Measurements from ENCODE around the gene ZC3H18. TPM values are rescaled to one million over a fixed set of nuclear protein-coding genes. Genes with fewer than 3 reads are reported as not detected.

Gene ZC3H18
- total RNA-seq, 6 experiments from 2014 or later: 8.7 to 22.8 (median 16.4) TPM

DNA sequence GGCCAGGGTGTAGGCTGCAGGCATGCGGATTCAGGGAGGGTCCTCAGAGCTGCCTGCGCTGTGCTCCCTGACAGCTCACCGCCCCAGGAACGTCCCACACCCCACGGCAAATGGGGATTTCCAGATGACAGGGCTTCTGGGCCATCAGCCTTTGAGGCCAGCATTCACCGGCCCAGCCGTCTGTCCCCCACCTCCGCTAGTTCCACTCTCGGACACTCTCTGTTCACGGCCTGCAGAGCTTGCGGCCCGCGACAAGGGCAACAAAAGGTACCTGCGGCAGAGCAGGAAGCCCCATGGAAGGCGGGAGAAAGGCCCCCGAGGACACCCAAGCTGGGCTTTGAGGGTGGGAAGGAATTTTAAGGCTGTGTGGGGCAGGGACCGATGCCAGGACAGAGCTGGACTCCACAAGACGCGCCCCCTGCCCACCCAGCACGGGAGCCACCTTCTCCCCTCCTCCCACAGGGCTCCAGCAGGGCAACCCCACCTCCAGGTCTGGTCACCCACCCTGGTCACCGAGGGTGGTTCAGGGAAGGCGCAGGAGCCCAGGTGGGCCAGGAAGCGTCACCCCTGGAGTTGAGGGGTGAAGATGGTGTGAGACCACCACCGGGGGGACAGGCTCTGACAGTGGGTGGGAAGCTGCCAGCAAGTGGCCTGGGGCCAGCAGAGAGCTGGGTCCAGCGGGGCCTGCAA lies 86.2 kb downstream of the ZC3H18 start:
- intact Hi-C loops (cut with DNase I): no loop called here
- TF ChIP-seq, protein P1, sequence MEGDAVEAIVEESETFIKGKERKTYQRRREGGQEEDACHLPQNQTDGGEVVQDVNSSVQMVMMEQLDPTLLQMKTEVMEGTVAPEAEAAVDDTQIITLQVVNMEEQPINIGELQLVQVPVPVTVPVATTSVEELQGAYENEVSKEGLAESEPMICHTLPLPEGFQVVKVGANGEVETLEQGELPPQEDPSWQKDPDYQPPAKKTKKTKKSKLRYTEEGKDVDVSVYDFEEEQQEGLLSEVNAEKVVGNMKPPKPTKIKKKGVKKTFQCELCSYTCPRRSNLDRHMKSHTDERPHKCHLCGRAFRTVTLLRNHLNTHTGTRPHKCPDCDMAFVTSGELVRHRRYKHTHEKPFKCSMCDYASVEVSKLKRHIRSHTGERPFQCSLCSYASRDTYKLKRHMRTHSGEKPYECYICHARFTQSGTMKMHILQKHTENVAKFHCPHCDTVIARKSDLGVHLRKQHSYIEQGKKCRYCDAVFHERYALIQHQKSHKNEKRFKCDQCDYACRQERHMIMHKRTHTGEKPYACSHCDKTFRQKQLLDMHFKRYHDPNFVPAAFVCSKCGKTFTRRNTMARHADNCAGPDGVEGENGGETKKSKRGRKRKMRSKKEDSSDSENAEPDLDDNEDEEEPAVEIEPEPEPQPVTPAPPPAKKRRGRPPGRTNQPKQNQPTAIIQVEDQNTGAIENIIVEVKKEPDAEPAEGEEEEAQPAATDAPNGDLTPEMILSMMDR (IDR thresholded peaks at IDR 0.05): no peak
- TF ChIP-seq POLR2A (IDR thresholded peaks at IDR 0.05): no peak
- no peaks in the 10 kb centered on the region for H3K9me3 ChIP-seq
- DNase-seq (no peak), ATAC-seq (no peak)
- peaks cover 0 to 36% (median 0%) of the 10 kb centered on the region in 4 donors for H3K36me3 ChIP-seq
- peaks cover 0 to 6% (median 0%) of the 10 kb centered on the region in 4 donors for H3K4me1 ChIP-seq
- H3K4me3 ChIP-seq: no peak overlapping the region
- no peak overlapping the region for H3K27ac ChIP-seq
- 71% methylated on average over 4 of the region's 25 CpGs for WGBS (ENCODE audit: insufficient coverage, low coverage, low lambda C conversion rate, missing lambda C conversion rate)
- H3K27me3 ChIP-seq: no peaks in the 10 kb centered on the region

DNA sequence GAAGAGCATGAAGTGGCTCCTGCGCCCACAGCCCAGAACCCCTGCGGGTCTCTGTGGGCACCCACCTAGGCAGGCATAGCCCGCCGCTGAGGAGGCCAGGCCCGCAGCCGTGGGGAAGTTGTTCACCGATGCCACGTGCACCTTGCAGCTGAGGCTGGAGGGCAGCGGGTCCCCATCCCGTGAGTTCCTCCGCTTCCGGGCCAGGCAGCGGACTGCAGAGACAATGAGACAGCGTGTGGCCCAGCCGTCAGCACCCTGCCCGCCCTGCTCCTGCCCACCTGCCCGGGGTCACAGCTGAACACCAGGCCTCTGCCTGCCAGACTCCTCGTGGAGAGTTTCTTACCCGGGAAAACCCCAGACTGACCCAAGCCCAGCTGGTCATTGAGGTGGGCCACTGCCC lies 87.2 kb downstream of the ZC3H18 start:
- no peaks in the 10 kb centered on the region for H3K27me3 ChIP-seq
- no peaks in the 10 kb centered on the region for H3K9me3 ChIP-seq
- TF ChIP-seq, protein P1 (IDR thresholded peaks at IDR 0.05): no peak
- TF ChIP-seq POLR2A (IDR thresholded peaks at IDR 0.05): no peak
- no CpG with 5 or more reads among the region's 19 CpGs for WGBS (ENCODE audit: insufficient coverage, low coverage, low lambda C conversion rate, missing lambda C conversion rate)
- intact Hi-C loops (cut with DNase I): no loop called here
- H3K4me1 ChIP-seq: peaks cover 0 to 8% (median 0%) of the 10 kb centered on the region in 4 donors
- ATAC-seq (no peak), DNase-seq (no peak)
- peaks cover 0 to 36% (median 0%) of the 10 kb centered on the region in 4 donors for H3K36me3 ChIP-seq
- H3K4me3 ChIP-seq: no peak overlapping the region
- no peak overlapping the region for H3K27ac ChIP-seq

DNA sequence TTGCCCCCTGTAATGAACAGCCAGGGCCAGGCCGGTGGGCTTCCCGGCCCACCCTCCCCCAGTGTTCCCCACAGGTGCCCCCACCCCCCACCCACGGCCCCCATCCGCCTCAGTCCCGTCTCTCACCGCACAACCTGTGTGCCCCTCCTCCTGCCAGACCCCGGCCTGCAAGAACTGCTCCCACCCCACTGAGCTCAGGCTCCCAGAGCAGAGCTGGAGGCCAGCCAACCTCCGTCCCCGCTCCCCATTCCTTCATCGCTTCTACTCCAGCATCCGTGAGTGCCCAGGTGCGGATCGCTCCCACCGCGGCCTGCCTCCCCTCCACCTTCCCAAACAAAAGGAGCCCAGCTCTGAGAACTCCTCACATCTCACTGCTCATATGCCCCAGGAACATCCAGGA lies 88.5 kb downstream of the ZC3H18 start:
- H3K4me1 ChIP-seq: peaks cover 0 to 8% (median 0%) of the 10 kb centered on the region in 4 donors
- no peaks in the 10 kb centered on the region for H3K27me3 ChIP-seq
- intact Hi-C loops (cut with DNase I): no loop called here
- WGBS (ENCODE audit: insufficient coverage, low coverage, low lambda C conversion rate, missing lambda C conversion rate): 93% methylated on average over 10 of the region's 15 CpGs
- no peak overlapping the region for H3K4me3 ChIP-seq
- ATAC-seq (no peak), DNase-seq (no peak)
- no peaks in the 10 kb centered on the region for H3K9me3 ChIP-seq
- H3K36me3 ChIP-seq: peaks cover 0 to 27% (median 0%) of the 10 kb centered on the region in 4 donors
- TF ChIP-seq POLR2A (IDR thresholded peaks at IDR 0.05): no peak
- TF ChIP-seq, protein P1 (IDR thresholded peaks at IDR 0.05): no peak
- no peak overlapping the region for H3K27ac ChIP-seq

DNA sequence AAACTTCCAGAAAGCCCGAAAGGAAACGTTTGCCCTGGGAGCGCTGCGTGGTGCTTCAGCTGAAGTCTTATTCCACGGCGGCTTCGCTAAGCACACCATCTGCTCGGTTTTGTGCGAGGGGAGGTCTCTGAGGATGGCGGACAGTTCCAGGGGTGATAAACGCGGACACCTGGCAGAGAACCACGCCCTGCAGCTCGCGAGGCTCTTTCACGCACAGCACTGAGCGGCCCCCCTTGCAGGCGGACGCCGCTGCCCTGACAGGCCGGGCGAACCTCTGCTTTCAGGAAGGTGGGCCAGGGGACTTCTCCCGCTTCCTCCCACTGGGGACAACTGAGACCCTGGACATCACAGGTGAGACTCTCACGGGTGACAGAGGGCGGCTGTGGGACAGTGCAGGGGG lies 89.0 kb downstream of the ZC3H18 start:
- TF ChIP-seq, protein P1 (IDR thresholded peaks at IDR 0.05): no peak
- TF ChIP-seq POLR2A (IDR thresholded peaks at IDR 0.05): no peak
- peaks cover 0 to 27% (median 0%) of the 10 kb centered on the region in 4 donors for H3K36me3 ChIP-seq
- 40% methylated on average over 2 of the region's 25 CpGs for WGBS (ENCODE audit: insufficient coverage, low coverage, low lambda C conversion rate, missing lambda C conversion rate)

More for the DNA sequence above, 89.0 kb downstream of the ZC3H18 start:
- Histone ChIP-seq H3K9me3 (no peaks in the 10 kb centered on the region), H3K4me3 (no peak overlapping the region), H3K4me1 (peaks cover 0 to 12% (median 2%) of the 10 kb centered on the region in 4 donors), H3K27me3 (no peaks in the 10 kb centered on the region), H3K27ac (no peak overlapping the region)
- DNase-seq: no peak
- intact Hi-C loops (cut with DNase I): no loop called here
- no peak for ATAC-seq

Measured in right lobe of liver (tissue), 6 donors.